Smooth muscle cell (in vitro differentiated cells): ENCODE measurements around the gene DACT3. TPM values are rescaled to one million over a fixed set of nuclear protein-coding genes. Genes with fewer than 3 reads are reported as not detected.

Experiments
- DNase-seq: peaks from one replicate; lab custom pipeline; 2025; ENCODE audit not compliant: unreplicated experiment; lab: John Stamatoyannopoulos, UW
- H2AFZ ChIP-seq: fragments of 200-600 bp; sonication (generic); 2 replicates; pipeline ENCODE4 v1.6.0; 2016; ENCODE audit warnings: antibody characterized with exemption, low read depth, mild to moderate bottlenecking
- H3F3A ChIP-seq: fragments of 200-600 bp; sonication (generic); 2 replicates; pipeline ENCODE4 v1.6.0; 2017; ENCODE audit warnings: antibody characterized with exemption, low read depth
- H3K27ac ChIP-seq: fragments of 200-600 bp; sonication (generic); 2 replicates; pipeline ENCODE4 v1.5.1; 2016; ENCODE audit warnings: low read depth, mild to moderate bottlenecking
- H3K27me3 ChIP-seq: fragments of 200-600 bp; sonication (generic); 2 replicates; pipeline ENCODE4 v1.6.1; 2016; ENCODE audit warnings: low read depth, mild to moderate bottlenecking
- H3K36me3 ChIP-seq: fragments of 200-600 bp; sonication (generic); 2 replicates; pipeline ENCODE4 v1.5.1; 2016; ENCODE audit warnings: low read depth
- H3K4me1 ChIP-seq: fragments of 200-600 bp; sonication (generic); 2 replicates; pipeline ENCODE4 v1.5.1; 2016; ENCODE audit warnings: low read depth
- H3K4me2 ChIP-seq: fragments of 200-600 bp; sonication (generic); 2 replicates; pipeline ENCODE4 v1.6.0; 2016; ENCODE audit warnings: mild to moderate bottlenecking
- H3K4me3 ChIP-seq: fragments of 200-600 bp; sonication (generic); 2 replicates; pipeline ENCODE4 v1.5.1; 2016; ENCODE audit warnings: mild to moderate bottlenecking
- H3K79me2 ChIP-seq: fragments of 200-600 bp; sonication (generic); 2 replicates; pipeline ENCODE4 v1.6.0; 2016; ENCODE audit warnings: low read depth, mild to moderate bottlenecking
- H3K9ac ChIP-seq: fragments of 200-600 bp; sonication (generic); 2 replicates; pipeline ENCODE4 v1.6.0; 2016; ENCODE audit warnings: low read depth
- H3K9me3 ChIP-seq: fragments of 200-600 bp; sonication (generic); replicated peaks from 2 replicates; pipeline ENCODE4 v1.5.1; 2016; ENCODE audit warnings: low read depth
- H4K20me1 ChIP-seq: fragments of 200-600 bp; sonication (generic); 2 replicates; pipeline ENCODE4 v1.6.0; 2016; ENCODE audit warnings: low read depth
- WGBS: methylation state at CpG from one replicate; pipeline ENCODE4 v1.1.7; 2016; ENCODE audit warnings: low lambda C conversion rate; 5-methylcytosine and 5-hydroxymethylcytosine counted together
- polyA plus RNA-seq: library from polyadenylated mRNA; unstranded; fragments of >200 nt; fragmentation: Nextera tagmentation; extraction: Ambion mirVana; gene quantifications from 2 replicates; pipeline ENCODE4 v1.2.1, GENCODE V29; 2016
- total RNA-seq: library from RNA; depleted of rRNA; stranded (reverse); fragments of >200 nt; gene quantifications from 2 replicates; pipeline ENCODE4 v1.2.3, GENCODE V29; 2014
- TF ChIP-seq, protein P1 (sequence below): fragments of 200-600 bp; sonication (generic); IDR thresholded peaks from 2 replicates; pipeline ENCODE4 v1.5.1; 2017; ENCODE audit warnings: borderline replicate concordance, mild to moderate bottlenecking, antibody characterized with exemption; ENCODE audit not compliant: insufficient read depth, poor library complexity, severe bottlenecking

Gene DACT3
- total and polyA plus RNA-seq, 2 experiments from 2014 or later: 6.2 to 22.7 TPM

GRCh38 chr19:46691948-46692347 lies 31.0 kb upstream of the DACT3 start:
- Histone ChIP-seq H3K36me3 (peaks cover 17% of the 10 kb centered on the region), H3K79me2 (no peaks in the 10 kb centered on the region), H3K4me1 (no peaks in the 10 kb centered on the region), H4K20me1 (no peaks in the 10 kb centered on the region), H3F3A (no peaks in the 10 kb centered on the region), H3K27me3 (no peaks in the 10 kb centered on the region), H3K9me3 (no peaks in the 10 kb centered on the region), H3K4me2 (no peak overlapping the region), H3K27ac (no peak overlapping the region), H2AFZ (no peak overlapping the region), H3K4me3 (no peak overlapping the region), H3K9ac (no peak overlapping the region)
- 94% methylated on average over 2 of the region's 2 CpGs for WGBS
- DNase-seq: no peak
- TF ChIP-seq, protein P1, sequence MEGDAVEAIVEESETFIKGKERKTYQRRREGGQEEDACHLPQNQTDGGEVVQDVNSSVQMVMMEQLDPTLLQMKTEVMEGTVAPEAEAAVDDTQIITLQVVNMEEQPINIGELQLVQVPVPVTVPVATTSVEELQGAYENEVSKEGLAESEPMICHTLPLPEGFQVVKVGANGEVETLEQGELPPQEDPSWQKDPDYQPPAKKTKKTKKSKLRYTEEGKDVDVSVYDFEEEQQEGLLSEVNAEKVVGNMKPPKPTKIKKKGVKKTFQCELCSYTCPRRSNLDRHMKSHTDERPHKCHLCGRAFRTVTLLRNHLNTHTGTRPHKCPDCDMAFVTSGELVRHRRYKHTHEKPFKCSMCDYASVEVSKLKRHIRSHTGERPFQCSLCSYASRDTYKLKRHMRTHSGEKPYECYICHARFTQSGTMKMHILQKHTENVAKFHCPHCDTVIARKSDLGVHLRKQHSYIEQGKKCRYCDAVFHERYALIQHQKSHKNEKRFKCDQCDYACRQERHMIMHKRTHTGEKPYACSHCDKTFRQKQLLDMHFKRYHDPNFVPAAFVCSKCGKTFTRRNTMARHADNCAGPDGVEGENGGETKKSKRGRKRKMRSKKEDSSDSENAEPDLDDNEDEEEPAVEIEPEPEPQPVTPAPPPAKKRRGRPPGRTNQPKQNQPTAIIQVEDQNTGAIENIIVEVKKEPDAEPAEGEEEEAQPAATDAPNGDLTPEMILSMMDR: no peak

DNA sequence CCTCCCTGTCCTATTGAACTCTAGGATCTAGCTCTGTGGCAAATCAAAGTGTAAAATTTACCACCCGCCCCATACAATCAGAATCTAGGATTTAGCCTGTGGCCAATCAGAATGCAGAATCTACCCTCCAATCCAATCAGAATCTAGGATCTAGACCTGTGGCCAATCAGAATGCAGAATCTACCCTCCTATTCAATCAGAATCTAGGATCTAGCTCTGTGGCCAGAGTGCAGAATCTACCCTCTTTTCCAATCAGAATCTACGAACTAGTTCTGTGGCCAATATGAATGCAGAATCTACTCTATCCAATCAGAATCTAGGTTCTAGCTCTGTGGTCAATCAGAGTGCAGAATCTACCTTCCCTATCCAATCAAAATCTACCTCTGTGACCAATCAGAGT lies 30.1 kb upstream of the DACT3 start:
- no peak overlapping the region for H3K4me3 ChIP-seq

GRCh38 chr19:46689358-46689757 lies 28.4 kb upstream of the DACT3 start:
- H3K4me2 ChIP-seq: no peak overlapping the region
- no peak for DNase-seq
- H3K27me3 ChIP-seq: no peaks in the 10 kb centered on the region
- no peak overlapping the region for H3K27ac ChIP-seq
- H3K36me3 ChIP-seq: peaks cover 13% of the 10 kb centered on the region
- H4K20me1 ChIP-seq: no peaks in the 10 kb centered on the region
- H3K79me2 ChIP-seq: no peaks in the 10 kb centered on the region
- TF ChIP-seq, protein P1: no peak
- WGBS: 94% methylated on average over 14 of the region's 14 CpGs
- no peak overlapping the region for H2AFZ ChIP-seq
- H3K4me3 ChIP-seq: no peak overlapping the region
- H3K9ac ChIP-seq: no peak overlapping the region
- no peaks in the 10 kb centered on the region for H3K9me3 ChIP-seq
- H3F3A ChIP-seq: no peaks in the 10 kb centered on the region
- no peaks in the 10 kb centered on the region for H3K4me1 ChIP-seq

More for the DNA sequence above, 30.1 kb upstream of the DACT3 start:
- H3K79me2 ChIP-seq: no peaks in the 10 kb centered on the region
- no peaks in the 10 kb centered on the region for H3F3A ChIP-seq
- no peak overlapping the region for H3K4me2 ChIP-seq
- TF ChIP-seq, protein P1: no peak
- H2AFZ ChIP-seq: no peak overlapping the region
- no peaks in the 10 kb centered on the region for H3K27me3 ChIP-seq
- 76% methylated on average over 2 of the region's 2 CpGs for WGBS
- no peaks in the 10 kb centered on the region for H3K4me1 ChIP-seq
- H3K9ac ChIP-seq: no peak overlapping the region
- peaks cover 15% of the 10 kb centered on the region for H3K36me3 ChIP-seq
- H4K20me1 ChIP-seq: no peaks in the 10 kb centered on the region
- H3K9me3 ChIP-seq: no peaks in the 10 kb centered on the region
- H3K27ac ChIP-seq: no peak overlapping the region
- DNase-seq: no peak

DNA sequence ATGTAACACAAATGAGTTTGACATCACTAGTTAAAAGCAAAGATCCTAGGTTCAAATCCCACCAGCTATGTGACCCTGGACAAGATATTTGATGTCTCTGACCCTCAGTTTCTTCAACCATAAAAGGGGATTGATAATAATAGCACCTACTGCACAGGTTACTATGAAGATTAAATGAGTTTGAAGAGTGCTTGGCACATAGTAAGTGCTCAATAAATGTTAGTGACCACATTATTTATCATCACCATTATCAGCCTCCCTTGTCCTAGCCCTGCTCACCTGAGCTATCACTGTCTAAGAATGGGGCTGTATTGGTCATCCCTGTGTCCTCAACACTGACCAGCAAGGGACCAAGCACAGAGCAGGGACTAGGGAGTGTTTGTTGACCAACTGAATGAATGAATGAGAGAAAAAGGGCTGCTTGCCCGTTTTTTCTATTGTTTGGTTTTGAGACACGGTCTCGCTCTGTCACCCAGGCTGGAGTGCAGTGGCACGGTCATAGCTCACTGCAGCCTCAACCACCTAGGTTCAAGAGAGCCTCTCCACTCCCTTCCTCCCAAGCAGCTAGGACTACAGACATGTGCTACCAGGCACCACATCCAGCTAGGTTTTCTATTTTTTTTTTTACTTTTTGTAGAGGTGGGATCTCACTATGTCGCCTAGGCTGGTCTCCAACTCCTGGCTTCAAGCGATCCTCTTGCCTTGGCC lies 26.6 kb upstream of the DACT3 start:
- TF ChIP-seq, protein P1: no peak
- Histone ChIP-seq H3K9me3 (no peaks in the 10 kb centered on the region), H3K4me2 (no peak overlapping the region), H3K4me1 (no peaks in the 10 kb centered on the region), H3F3A (no peaks in the 10 kb centered on the region), H3K4me3 (no peak overlapping the region), H2AFZ (no peak overlapping the region), H3K27ac (no peak overlapping the region), H3K9ac (no peak overlapping the region), H3K36me3 (peaks cover 10% of the 10 kb centered on the region), H3K27me3 (no peaks in the 10 kb centered on the region), H3K79me2 (no peaks in the 10 kb centered on the region), H4K20me1 (no peaks in the 10 kb centered on the region)
- 97% methylated on average over 6 of the region's 6 CpGs for WGBS
- DNase-seq: no peak
